AG08395 (cell line): ENCODE measurements around the gene CXCL6.
A peak's percentile ranks its signal among the peaks of the same experiment; 100 is the strongest.

ENCODE experiments used
- DNase-seq: peaks from one replicate; pipeline ENCODE4 v3.0.0; 2012; ENCODE audit warnings: mixed read lengths, low spot score

CXCL6 gene

DNA sequence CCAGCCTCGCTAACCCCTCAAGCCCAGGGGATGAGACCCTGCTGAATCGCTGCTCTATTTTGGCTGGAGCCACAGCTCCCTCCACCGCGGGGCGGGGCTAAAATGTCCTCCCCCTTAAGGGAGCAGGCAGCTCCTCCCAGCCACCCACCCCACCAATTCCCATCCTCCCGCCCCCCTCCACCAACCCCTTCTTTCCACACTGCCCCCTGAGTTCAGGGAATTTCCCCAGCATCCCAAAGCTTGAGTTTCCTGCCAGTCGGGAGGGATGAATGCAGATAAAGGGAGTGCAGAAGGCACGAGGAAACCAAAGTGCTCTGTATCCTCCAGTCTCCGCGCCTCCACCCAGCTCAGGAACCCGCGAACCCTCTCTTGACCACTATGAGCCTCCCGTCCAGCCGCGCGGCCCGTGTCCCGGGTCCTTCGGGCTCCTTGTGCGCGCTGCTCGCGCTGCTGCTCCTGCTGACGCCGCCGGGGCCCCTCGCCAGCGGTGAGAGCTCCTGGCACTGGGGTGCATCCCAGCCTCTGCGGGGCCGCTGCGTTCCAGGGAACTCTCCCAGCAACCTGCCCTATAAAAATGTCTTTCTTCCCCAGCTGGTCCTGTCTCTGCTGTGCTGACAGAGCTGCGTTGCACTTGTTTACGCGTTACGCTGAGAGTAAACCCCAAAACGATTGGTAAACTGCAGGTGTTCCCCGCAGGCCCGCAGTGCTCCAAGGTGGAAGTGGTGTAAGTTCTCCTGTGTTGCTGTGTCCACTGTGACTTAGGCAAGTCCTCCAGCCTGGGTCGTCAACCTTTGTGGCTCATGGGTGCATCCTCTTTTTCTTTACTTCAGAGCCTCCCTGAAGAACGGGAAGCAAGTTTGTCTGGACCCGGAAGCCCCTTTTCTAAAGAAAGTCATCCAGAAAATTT, at the start of gene CXCL6:
Gene CXCL6, plus strand, starts transcription at position 306 of the 907 bp plus-strand sequence. Its CDS starts 73 bp downstream, at position 379.
- peak; percentile 19 for DNase-seq

DNA sequence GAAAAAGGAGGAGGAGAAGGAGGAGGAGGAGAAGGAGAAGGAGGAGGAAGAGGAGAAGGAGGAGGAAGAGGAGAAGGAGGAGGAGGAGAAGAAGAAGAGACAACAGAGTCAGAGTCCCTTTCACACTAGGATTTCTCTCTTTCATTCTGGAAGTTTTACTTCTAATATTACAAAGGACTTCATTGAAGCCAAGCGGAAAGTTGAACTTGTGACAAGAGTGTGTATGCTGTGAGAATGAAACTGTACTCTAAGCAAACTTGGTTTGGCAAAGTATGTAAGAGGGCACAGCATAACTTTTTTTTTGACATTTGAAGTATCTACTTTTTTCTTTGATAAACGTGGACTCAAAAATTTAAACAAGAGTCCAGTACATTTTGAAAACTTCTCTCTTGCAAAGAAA, 48.1 kb upstream of the CXCL6 start:
- DNase-seq = no peak

DNA sequence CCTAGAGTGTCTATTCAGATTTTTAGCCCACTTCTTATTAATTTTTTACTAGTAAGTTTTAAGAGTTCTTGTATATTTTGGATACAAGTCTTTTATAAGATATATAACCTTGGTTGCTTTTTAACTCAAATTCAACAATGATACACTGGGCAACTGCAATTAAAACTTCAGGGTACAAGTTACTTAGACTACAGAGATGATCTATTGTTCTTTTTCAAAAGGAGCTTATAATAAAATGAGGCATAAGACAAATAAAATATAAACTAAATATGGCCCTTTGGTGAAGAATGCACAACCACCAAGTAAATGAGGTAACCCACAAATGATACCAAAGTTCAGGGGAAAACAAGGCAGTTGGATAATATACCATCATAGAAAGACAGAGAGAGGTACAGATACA, 37.6 kb upstream of the CXCL6 start:
- DNase-seq = no peak

DNA sequence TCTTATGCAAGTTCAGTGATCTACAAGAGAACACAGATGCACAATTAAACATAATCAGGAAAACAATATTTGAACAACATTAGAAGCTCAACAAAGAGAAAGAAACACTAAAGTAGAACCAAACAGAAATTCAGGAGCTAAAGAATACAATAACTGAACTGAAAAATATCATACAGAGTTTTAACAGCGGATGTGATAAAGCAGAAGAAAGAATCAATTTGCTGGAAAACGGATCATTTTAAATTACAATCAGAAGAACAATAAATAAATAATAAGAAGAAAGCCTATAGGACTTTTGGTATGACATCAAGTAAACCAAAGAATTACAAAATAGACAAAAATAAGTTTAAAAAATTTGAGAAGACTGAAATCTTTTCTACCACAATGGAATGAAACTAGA, 36.3 kb upstream of the CXCL6 start:
- no peak for DNase-seq

DNA sequence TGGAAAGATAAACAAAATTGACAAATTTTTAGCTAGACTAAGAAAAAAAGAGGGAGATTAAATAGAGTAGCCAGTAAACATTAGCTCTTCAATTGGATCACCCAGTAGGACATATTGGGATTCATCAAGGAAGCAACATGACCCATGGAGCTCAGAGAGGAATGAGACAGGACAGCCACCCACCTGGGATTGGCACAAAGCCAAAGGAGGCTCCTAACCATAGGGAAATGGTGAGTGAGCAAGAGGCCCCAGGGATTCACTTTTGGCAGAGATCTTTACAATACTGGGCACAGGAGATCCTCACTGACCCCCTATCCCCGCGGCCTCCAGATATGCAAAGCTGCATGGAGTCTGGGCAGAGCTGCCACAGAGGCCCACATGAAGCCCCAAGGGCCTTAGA, 34.8 kb upstream of the CXCL6 start:
- no peak for DNase-seq

DNA sequence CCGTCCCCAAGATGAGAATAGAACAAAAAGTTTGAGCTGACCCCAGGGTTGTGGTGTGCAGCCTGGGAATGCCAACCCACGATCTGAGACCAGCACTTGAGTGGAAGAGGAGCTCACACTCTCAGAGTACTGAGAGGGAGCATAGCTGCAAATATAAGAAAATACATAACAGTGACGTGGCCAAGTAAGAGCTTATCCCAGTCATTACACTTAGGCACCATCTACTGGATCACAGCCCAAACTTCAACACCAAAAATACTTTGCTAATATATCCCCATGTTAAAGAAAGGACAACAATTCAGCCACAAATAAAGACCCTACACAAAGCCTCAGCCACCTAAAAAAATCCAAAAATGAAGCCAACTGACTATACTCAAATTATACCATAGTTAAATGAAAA, 33.3 kb upstream of the CXCL6 start:
- no peak for DNase-seq

DNA sequence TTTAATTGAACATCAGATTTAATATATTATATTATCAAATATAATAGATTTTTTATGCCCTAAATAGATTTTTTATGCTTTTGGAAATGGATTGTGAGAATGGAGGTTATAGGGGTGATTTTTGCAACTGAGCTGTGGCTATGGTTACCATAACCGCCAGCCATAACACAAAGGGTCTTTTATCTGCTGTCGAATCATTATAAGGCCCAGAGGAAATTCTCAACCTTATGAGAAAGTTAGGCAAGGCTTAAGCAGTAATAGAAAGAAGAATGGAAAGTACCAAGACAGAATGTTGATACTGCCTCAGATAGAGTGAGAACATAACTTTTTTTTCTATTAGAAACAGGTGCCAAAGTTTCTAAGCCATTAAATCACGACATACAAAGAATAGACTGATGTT, 26.3 kb upstream of the CXCL6 start:
- DNase-seq = no peak

DNA sequence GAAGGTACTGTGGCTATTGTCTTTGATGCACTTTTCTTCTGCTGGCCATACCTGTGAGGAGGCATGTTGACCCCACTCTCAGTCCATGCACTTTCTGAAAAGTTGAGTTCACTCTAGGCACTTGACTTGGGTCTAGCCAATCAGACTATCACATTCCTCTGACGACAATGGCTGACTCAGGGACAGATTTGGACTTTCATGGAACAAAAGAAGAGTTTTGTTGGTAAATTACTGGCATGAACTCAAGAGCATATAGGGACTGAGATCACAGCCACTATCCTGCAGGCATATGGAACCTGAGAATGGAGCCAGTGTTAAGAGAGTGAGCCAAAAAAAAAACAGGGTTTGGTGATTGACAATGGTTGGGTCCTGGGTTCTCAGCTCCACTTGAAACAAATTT, 24.6 kb upstream of the CXCL6 start:
- no peak for DNase-seq

DNA sequence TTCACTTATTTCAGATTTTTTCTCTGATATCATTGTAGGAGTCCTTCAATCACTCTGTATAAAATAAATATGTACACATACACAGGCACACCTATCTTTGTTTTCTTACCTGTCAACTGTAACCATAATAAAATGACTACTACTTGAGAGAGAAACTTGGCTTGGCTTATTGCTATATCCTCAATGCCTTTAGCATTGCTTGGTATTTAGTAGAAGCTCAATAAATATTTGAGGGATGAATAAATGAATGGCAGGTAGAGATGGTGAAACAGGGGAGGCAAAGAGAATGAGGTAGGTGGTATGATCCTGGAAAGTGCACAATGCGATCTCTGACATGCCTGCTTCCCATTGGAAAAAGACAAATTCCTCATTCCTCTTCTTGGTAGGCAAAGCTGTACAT, 21.8 kb upstream of the CXCL6 start:
- no peak for DNase-seq

DNA sequence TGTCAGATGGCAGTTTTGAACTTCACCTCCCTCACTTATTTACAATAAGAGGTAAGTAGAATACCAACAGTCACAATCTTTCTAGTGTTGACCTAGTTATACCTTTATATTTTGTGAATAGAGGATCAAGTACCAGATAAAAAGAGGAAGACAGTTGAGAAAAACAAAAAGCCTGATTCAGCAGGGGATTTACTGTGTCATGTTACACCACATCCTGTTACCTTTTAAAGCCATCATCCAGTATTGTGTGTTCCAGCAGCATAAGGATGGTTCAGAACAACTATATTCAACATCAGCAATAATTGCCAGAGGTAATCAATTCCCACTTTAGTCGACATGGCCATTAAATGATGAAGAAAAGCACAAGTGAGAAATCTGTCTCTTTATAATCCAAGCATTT, 21.3 kb upstream of the CXCL6 start:
- DNase-seq = no peak

DNA sequence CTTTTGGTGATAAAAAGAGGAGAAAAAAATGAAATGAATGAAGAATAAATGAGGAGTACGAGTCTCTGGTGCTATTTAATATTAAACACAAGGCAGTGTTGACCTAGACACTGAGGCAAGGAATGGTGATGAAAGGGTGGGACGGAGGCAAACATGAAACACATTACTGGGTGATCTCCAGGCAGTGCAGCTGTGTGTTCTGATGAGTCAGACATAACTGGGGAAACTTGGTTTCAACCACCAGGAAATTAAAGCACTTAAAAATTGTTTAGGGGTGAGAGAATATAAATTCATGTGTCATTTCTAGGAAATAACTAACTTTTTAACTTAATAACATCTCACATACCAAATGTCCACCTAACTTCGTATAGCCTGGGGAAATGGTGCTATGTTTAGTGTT, 19.7 kb upstream of the CXCL6 start:
- peak; percentile 62 for DNase-seq

DNA sequence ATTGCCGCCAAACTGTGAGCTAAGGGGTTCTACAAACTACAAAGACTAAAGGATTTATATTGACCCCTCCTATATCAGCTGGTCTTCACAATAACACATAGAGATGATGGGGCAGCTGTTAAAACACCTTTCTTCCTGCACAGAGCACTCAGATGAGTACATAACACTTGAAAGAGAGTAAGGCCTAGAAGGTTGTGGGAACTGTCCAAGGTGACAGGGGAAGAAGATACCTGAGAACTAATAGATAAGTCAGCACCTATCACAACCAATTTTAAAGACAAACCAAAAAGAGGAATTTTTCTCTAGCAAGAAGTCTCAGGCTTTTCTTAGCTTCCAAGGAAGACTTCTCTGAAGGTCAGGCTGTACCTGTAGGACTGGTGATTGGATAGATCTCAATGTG, 19.1 kb upstream of the CXCL6 start:
- no peak for DNase-seq

DNA sequence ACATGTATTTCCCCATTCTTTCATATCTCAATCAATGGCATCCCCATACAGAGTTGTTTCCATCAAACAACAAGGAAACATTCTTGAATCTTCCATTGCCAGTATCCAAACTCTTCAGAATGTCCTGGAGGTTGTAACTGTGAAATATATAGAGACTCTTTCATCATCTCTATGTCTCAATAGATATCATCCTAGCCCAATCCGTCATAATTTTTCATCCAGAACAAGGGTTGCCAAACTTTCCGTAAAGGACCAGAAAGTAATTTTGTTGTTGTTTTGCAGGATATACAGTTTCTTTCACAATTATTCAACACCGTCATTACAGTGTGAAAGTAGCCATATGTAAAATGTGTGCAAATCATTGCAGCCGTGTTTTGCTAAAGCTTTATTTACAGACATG, 15.2 kb upstream of the CXCL6 start:
- DNase-seq = no peak

DNA sequence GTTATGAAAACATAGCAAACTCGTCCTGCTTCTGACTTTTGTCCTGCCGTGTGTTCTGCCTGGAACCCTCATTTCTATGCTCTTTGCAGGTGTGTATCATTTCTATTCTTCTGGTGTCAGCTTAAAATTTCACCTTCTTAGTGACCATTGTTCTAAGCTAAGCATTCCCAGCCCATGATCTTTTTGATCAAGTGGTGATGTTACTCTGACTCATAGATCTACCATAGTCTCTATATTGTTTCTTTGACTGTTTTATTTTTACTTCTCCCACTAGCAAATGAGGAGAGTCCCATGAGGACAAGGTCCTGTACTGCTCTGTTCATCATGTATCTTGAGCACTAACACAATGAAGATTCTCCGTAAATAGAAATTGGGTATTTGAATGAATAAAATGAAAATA, 14.1 kb upstream of the CXCL6 start:
- no peak for DNase-seq

DNA sequence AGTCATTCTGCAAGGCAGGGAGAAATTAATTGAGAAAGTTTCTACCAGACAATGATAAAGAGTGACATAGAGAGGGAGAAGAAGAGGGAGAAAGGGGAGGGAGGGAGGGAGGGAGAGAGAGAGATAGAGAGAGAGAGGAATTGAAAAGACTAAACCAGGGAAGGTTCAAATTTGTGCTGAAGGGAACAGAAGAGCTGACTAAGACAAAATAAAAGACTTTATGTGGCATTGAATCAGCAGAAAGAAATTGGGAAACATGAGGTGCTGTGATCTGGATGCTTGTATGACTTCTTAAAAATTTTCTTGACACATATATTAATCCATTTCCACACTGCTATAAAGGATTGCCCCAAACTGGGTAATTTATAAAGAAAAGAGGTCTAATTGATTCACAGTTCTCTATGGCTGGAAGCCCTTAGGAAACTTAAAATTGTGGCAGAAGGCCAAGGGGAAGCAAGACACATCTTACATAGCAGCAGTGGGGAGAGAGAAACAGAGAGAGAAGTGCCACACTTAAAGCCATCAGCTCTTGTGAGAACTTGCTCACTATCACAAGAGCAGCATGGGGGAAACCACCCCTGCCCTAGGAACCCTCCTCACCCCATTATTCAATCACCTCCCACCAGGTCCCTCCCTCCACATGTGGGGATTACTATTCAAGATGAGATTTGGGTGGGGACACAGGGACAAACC, 13.5 kb upstream of the CXCL6 start:
- no peak for DNase-seq

DNA sequence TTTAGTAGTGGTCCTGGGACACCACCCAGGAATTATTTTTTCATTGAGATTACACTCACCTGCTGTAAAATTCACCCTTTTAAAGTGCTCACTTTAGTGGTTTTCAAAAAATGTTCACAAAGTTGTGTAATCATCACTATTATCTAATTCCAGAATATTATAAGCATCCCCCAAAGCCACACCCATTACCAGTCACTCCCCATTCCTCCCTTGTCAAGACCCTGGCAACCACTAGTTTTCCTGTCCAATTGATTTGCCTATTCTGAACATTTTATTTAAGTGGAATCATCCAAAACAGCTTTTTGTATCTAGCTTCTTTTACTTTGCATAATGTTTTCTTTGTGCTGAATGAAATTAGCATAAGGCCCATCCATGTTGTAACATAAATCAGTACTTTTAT, 12.7 kb upstream of the CXCL6 start:
- no peak for DNase-seq

DNA sequence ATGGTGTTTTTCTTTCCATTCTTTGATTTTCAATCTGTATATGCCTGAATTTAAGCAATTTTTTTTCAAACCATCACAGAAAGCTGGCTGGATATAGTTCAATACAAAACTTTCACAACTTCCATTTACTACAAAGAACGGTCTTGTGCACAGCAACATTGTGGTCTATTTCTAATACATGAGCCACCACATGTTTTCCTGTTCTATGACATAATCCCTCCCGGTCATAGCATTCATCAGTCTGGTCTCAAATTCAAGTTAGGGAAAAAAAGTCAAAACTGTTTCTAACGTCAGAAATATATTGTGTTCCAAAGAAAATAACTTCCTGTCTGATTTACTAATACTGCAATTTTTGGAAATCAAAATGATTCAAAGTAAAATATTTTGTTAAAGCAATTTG, 7.5 kb upstream of the CXCL6 start:
- peak; percentile 22 for DNase-seq

DNA sequence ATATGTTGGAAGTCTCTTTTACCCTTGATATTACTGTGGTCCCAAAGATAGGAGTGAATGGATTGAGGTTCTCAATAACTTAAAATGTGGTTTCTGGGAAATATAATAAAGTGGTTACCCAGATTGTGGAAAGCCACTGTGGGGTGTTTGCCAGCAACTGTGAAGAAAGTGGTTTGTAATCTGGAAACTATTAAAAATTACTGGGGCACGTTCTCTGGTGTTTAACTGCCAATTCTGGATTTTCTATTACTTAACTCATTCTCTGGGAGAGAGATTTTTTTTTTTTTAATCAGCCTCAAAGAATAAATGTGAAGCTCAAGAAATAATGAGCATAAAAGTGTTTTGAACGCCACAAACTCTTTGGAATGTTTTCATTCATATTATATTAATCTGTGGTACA, 4.9 kb upstream of the CXCL6 start:
- no peak for DNase-seq

DNA sequence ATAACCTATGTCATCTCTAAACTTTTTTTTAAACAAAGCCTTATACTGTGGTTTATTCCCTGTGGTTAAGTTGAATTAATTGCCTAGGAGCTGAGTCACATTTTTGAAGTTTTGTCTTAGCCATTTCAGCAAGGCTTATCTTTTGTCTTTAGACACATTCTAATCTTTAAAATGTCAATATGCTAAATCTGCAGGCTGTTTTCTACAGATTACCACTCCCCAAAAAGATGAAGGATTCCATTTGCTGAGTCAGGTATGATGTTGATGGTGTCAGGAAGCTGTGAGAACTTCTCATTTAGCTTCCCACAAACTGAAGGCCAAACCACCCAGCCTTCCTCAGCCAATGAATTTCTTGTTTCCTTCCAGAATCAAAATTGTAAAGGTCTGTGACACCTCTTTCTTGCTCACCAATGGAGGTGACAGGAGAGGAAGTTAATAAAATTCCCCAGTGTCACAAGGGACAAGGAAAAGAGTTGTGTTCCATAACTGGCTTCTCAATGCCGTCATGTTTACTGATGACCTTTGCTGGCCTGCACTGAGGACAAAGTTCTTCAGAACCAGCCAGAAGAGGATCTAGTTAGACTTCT, 3.7 kb upstream of the CXCL6 start:
- peak; percentile 22 for DNase-seq

DNA sequence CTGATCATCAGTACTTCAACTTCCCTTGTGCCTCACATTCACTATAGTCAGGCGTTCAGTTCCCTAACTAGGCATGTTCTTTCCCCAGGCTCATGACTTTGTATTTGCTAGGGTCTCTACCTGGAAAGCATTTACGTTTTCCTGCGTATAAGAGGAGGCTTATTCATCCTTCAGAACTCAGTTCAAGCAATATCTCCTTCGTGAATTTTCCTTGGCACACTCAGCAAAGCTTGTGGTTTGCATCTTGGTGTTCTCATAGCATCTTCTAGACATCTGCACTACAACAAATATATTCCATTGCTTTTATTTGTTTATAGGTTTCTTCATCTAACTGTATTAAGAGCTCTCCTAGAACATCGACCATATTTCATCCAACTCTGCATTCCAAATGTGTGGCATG, 2.6 kb downstream of the CXCL6 start:
- no peak for DNase-seq

DNA sequence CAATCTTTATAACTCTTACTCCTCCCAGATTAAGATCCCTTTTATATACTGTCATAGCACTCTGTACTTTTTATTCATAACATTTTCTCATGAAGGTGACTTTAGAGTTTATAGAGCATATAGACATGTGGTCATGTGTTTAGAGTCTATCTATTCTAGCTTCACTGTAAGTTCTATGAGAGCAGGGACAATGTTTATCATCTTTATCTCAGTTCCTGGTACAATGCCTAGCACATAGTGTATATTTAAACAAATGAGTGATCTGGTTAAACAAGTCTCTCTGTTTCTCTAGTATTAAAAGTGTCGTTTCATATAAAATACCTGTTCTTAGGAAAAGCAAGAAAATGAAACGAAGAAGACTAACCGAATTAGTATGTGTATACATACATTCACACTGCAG, 3.2 kb downstream of the CXCL6 start:
- no peak for DNase-seq

DNA sequence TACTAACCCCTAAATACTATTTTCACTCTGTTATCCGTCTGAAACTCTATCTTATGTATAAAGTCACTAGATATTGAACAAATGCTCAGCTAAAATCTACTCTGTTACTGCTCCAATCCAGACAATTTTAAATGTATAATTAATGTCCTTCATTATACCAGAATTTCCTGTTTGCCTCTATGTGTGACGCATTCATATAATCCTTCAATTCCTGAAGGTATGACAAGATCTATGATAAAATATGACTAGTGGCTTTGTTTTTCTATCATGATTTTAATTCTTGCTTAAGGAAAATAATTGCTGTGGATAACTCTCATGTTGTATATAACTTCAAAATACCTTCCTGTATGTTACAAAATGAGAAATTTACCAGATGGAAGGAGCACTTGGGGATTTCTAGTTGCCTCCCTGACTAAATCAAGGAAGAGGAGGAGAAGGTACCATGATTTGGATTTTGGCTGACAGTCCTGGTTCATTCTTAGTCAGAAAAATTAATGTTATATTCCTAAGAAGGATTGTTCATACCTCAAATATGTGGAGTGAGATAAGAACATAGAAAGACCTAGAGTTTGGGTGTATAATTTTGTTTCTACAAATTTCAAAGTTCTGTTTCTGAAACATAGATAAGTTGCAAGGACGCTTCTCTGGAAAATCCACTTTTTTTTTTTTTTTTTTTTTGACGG, 4.9 kb downstream of the CXCL6 start:
- no peak for DNase-seq

DNA sequence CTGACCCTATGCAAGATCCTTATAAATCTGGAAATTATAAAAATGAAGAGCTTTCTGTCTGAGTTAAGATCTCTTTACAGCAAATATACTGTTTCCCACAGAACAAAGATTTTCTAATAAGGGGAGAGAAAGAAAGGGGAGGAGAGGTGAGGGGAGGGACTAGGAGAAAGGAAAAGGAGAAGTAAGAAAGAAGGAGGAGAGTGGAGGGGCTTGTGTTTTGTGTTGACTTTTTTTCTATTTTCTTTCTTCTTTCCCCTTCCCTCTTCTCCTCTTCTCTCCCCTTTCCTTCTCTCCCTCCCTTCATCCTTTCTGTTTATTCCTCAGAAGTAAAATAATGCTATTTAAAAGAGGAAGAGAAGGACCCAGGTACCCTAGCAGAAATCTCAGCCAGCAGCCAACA, 6.2 kb downstream of the CXCL6 start:
- no peak for DNase-seq
